GM19328 (cell line): ENCODE measurements around the gene QSOX1.
"Not testable (repeated sequence)": the region's sequence is repeated elsewhere in the genome, so short reads cannot be mapped to it uniquely, and the experiment has no call there.

Experiments
- ATAC-seq: cut with Tn5 transposase; IDR thresholded peaks from one replicate; pipeline ENCODE4 v1.9.1; 2021; ENCODE audit warnings: mild to moderate bottlenecking, moderate library complexity; ENCODE audit not compliant: unreplicated experiment

QSOX1 gene

DNA sequence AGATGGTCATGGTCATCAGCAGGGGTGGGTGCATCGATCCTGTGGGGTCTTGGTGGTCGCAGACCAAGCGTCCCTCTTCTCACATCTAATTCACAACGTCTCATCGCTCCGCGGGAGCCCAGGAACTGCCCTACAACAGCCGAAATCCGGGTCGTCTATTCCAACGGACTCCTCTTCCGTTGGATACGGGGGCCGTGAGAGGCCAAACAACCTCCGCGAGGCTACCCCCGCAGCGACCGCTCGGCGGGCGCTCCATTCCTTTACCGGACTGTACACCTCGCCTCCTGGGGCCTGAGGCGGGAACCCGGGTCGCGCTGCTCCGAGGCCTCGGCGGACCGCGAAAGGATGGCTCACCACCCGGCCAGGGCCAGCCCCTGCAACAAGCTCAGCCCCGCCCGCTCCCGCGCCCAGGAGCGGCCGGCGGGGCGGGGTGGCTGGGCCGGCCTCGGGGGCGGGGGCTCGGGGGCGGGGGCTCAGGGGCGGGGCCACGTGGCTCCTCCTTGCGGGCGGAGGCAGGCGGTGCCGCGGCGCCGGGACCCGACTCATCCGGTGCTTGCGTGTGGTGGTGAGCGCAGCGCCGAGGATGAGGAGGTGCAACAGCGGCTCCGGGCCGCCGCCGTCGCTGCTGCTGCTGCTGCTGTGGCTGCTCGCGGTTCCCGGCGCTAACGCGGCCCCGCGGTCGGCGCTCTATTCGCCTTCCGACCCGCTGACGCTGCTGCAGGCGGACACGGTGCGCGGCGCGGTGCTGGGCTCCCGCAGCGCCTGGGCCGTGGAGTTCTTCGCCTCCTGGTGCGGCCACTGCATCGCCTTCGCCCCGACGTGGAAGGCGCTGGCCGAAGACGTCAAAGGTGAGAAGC lies at the start of gene QSOX1:
QSOX1 (plus strand) TSS at position 545 of the 857 bp plus-strand sequence; CDS start at position 584, 39 bp downstream.
- ATAC-seq: peak; percentile 90

DNA sequence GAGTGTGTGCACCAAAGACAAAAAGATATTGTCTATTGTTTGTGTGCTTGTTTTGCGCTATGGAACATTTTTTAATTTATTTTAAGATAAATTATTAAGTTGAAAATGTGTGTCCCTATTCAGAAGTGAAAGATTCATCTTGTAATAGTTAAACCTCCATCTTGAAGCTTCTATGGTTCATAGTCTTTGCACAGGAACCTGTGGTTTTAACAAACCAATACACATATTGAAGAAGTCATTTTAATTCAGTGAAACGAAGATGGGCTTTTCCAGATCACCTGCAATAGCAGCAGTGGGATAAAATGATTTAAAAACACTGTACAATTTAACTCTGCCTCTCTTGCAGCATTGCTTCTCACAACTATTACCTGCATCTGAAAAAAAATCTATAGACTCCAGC lies 42.6 kb upstream of the QSOX1 start:
- ATAC-seq: no peak

- ATAC-seq: no peak
These were observed 41.6 kb upstream of the QSOX1 start for GRCh38 chr1:180112984-180113647.

- no peak for ATAC-seq
These were observed 40.2 kb upstream of the QSOX1 start for GRCh38 chr1:180114396-180114945.

DNA sequence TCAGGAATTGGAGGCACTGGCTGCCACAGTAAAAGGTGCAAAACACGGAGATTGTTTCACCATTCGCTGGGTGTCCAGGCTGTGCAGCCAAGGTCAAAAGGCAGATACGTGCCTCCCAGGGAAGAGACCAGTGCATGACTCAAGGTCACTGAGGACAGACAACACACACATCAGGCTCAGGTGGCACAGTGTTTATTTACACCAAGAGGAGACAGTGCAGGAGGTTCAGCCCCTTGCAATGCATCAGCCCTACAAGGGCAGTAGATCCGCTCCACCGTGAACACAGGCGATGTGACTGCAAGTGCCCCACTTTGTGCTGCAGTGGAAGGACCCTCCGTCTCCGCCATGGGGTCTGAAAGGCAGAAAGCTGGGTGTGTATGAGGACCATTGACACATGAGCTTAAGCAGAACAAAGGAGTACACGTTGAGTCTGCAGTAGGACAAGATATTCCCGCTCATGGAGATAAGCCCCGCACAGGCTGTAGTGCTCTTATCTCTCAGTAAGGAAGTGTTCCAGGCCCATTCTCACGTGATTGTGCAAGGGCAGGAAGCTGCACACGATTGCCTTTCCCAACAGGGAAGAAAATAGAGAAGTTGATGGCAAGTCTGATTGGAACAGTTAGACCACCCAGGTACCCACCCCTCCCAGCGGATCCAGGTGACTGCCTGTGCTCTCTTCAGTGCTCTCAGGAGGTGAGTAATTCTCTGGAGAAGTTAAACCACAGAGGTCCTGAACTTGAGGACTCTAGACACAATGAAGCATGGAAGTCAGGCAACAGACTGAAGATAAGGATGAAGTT lies 37.5 kb upstream of the QSOX1 start:
- no peak for ATAC-seq

GRCh38 chr1:180117764-180118116 lies 36.9 kb upstream of the QSOX1 start:
- no peak for ATAC-seq

GRCh38 chr1:180119837-180120236 lies 34.8 kb upstream of the QSOX1 start:
- no peak for ATAC-seq

GRCh38 chr1:180123463-180123936 lies 31.2 kb upstream of the QSOX1 start:
- no peak for ATAC-seq

DNA sequence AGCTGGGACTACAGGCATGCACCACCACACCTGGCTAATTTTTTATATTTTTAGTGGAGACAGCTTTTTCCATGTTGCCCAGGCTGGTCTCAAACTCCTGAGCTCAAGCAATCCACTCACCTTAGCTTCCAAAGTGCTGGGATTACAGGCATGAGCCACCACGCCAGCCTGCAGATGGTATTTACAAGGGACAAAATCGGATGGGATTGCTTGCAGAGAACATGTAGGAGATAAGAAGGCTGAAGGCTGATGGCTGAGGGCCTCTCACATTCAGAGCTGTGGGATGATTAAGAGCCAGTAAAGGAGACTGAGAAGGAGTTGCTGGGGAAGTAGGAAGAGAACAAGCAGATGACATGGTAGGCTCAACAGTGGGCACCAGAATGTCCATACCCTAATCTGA lies 24.0 kb upstream of the QSOX1 start:
- no peak for ATAC-seq

DNA sequence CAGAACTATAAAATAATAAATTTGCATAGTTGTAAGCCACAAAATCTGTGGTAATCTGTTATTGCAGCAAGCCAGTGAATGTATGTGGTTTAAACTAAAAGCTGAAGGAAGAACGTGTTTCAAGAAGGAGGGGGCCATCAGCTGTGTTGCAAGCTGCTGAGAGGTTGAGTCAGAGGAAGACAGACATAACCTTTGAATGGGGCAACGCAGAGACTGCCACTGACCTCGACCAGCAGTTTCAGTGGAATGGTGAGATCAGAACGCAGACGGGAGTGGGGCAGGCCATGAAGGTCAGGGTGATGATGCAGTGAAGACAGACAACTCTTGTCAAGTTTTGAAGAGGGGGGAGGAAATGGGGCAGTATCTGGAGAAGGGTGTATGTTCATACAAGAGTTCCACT lies 23.2 kb upstream of the QSOX1 start:
- ATAC-seq: no peak

- ATAC-seq: no peak
These were observed 21.5 kb upstream of the QSOX1 start for GRCh38 chr1:180133193-180133592.

DNA sequence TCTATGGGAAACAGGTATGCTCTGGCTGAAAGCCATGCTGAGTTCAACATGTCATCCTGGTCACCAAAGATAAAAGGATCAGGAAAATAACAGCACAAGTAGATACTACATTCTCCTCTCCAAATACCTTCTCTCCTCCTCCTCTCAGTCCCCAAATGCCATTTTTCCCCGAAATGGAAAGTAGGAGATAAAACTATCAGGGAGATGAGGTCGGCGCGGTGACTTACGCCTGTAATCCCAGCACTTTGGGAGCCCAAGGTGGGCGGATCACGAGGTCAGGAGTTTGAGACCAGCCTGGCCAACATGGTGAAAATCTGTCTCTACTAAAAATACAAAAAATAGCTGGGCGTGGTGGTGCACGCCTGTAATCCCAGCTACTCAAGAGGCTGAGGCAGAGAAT lies 21.0 kb upstream of the QSOX1 start:
- not testable (repeated sequence) for ATAC-seq

- ATAC-seq: no peak
These were observed 19.1 kb upstream of the QSOX1 start for GRCh38 chr1:180135535-180135934.

DNA sequence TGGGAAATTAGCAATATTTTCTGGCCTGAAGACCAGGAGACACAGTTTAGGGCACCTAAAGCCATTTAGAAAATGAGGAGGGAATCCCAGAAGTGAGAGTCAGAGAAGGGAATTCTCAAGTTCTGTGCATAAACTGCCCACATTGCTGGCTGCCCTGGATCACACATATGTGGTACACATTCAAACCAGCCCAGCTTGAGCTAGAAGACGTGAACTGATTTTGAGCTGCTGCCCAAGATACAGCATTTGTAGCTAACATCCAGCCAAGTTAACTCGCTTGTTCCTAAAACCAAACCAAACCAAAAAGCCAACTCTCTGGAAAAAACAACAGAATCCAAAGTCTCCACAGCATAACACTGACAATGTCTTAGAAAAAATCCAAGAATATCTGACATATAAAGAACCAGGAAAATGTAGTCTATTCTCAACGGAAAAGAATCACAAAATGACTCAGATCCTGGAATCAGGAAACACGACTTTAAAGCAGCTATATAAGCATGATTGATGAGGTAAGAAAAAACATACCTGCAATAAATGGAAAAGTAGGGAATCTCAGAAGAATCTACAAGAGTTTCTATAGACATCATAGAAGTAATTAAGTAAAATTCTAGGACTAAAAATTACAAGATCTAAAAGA lies 18.2 kb upstream of the QSOX1 start:
- no peak for ATAC-seq

DNA sequence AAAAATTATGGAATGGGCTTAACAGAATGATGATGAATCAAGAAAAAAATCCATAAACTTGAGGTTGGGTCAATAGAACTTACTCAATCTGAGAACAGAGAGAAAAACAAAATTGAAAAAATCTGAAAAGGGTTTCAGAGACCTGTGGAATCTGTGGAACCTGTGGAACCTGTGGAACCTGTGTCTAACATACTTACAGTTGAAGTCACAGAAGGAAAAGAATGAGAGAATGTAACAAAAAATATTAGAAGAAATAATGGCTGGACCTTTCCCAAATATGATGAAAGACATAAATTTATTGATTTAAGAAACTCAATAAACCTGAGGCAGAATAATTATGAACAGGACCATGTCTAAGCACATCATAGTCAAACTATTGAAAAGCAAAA lies 17.7 kb upstream of the QSOX1 start:
- no peak for ATAC-seq

- ATAC-seq: no peak
These were observed 16.9 kb upstream of the QSOX1 start for GRCh38 chr1:180137776-180138175.

- no peak for ATAC-seq
These were observed 13.2 kb upstream of the QSOX1 start for GRCh38 chr1:180141381-180141934.

DNA sequence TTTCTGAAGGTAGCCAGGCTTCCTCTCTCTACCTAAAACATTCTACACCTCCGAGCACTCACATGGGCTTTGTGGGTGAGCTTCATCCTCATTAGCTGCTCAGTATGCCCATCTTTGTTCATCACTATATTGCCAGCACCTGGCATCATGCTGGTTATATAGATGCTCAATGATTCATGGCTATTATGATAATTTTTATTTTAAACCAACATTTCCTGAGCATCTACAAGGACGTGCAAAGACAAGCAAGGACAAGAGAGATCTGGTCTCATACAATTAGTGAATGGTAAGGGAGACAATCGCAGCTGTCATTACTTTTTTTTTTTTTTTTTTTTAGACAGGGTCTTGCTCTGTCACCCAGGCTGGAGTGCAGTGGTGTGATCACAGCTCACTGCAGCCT lies 11.3 kb upstream of the QSOX1 start:
- ATAC-seq: no peak

DNA sequence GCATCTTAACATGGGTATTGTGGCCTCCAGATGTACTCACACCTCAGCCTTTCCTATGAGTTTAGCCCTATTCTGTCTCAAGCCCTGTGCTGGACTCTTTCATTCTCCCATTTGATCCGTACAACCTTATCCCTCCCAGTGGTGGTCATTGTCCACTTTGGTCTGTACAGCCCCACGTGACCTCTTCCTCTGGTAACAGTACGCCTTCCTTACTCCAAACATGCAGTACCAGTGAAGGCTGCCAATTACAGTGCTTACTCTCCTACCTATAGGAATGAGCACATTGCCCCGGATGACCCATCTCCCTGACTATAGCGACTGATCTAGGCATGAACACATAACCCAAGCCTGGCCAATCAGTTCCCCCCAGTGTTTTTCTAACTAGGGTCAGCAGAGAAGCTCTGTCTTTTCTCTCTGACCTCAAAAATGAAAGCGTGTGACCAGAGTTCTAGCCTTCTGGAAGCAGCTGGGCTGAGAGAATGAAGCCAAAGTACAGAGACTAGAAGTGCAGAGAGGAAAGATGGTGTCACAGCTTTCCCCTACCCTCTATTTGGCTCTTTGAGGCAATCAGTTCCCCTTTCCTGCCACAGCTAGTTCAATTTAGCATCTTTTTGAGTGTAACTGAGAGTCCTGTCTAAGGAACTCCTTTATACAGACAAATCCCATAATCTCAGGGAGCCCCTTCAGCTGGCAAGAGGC lies 9.9 kb upstream of the QSOX1 start:
- ATAC-seq: no peak

- no peak for ATAC-seq
These were observed 9.2 kb upstream of the QSOX1 start for GRCh38 chr1:180145446-180145845.
